Osteoblast (primary cell): ENCODE data around the gene BDH1. TPM values are rescaled to one million over a fixed set of nuclear protein-coding genes. Genes with fewer than 3 reads are reported as not detected.

Source experiments
- DNase-seq: peaks from one replicate; pipeline ENCODE4 v3.0.0; 2011; ENCODE audit warnings: low spot score, mixed read lengths; ENCODE audit not compliant: insufficient read length; ENCODE audit errors: missing footprints
- H2AFZ ChIP-seq: 2 replicates; pipeline ENCODE4 v1.6.0; 2011; ENCODE audit warnings: mild to moderate bottlenecking, low read length
- H3K27ac ChIP-seq: 2 replicates; pipeline ENCODE4 v1.5.1; 2011; ENCODE audit warnings: mild to moderate bottlenecking, low read depth, low read length, moderate library complexity
- H3K27me3 ChIP-seq: 2 replicates; pipeline ENCODE4 v1.6.0; 2012; ENCODE audit warnings: mild to moderate bottlenecking, control low read depth, inconsistent platforms, low read length, moderate library complexity; ENCODE audit not compliant: insufficient read depth
- H3K36me3 ChIP-seq: 2 replicates; pipeline ENCODE4 v1.5.1; 2011; ENCODE audit warnings: mild to moderate bottlenecking, low read length, control low read depth, moderate library complexity; ENCODE audit not compliant: insufficient read depth
- H3K4me1 ChIP-seq: 2 replicates; pipeline ENCODE4 v1.5.1; 2011; ENCODE audit warnings: mild to moderate bottlenecking, low read length, control low read depth, moderate library complexity; ENCODE audit not compliant: insufficient read depth
- H3K4me2 ChIP-seq: 2 replicates; pipeline ENCODE4 v1.6.0; 2011; ENCODE audit warnings: mild to moderate bottlenecking, low read length; ENCODE audit not compliant: insufficient read depth
- H3K4me3 ChIP-seq: fragments of 200-600 bp; sonication (generic); 3 replicates; pipeline ENCODE4 v1.5.1; 2012; ENCODE audit warnings: mild to moderate bottlenecking, low read length, inconsistent platforms; ENCODE audit not compliant: insufficient read depth
- H3K79me2 ChIP-seq: 2 replicates; pipeline ENCODE4 v1.6.0; 2012; ENCODE audit warnings: mild to moderate bottlenecking, low read length, control low read depth, inconsistent platforms; ENCODE audit not compliant: insufficient read depth
- H3K9me3 ChIP-seq: 2 replicates; pipeline ENCODE4 v1.5.1; 2011; ENCODE audit warnings: low read depth, low read length, control low read depth
- H4K20me1 ChIP-seq: 2 replicates; pipeline ENCODE4 v1.6.0; 2012; ENCODE audit warnings: mild to moderate bottlenecking, low read length, control low read depth; ENCODE audit not compliant: insufficient read depth
- CTCF ChIP-seq: IDR thresholded peaks from 2 replicates; pipeline ENCODE4 v1.5.1; 2011; ENCODE audit warnings: mild to moderate bottlenecking, low read depth, low read length, moderate library complexity; ENCODE audit errors: extremely low read depth
- total RNA-seq: library from RNA; depleted of rRNA; stranded (reverse); fragments of >200 nt; gene quantifications from 2 replicates; pipeline ENCODE4 v1.2.3, GENCODE V29; 2012

Gene BDH1
- total RNA-seq, 1 donor: 5.8 TPM

DNA sequence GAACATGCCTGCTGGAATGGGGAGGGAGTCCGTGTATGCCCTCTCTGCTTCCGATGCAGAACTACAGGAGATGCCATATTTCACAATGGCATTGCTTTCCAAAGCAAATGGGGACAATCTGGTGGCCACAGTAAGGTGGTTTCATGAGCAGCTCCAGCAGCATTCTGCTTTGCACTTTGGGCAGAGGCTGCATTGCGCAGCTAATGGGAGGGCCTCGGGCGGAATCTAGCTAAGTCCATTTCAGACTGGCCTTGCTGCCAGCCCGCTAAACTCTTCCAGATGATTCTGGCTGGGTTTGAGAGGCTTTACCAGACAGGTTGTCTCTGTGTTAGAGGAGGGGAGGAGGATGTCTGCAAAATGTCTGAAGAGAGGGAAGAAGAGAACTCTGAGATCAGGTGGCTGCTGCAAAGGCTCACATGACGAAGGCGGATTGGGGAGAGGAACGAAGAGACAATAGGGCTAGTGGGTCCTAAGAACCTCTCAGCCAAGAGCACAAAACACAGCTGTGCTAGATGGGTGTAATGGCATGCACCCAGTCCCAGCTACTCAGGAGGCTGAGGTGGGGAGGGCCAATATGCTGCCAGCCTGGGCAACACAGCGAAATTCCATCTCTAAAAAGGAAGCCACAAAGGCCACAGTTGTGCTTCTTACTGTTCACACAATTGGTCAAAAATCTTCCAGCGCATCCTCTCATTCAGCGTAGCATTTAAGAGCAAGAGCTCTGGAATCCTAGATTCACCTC, 63.7 kb downstream of the BDH1 start:
- no peak for DNase-seq
- Histone ChIP-seq H3K27ac (no peak overlapping the region), H3K36me3 (no peaks in the 10 kb centered on the region), H3K4me1 (peaks cover 53% of the 10 kb centered on the region), H3K79me2 (no peaks in the 10 kb centered on the region), H4K20me1 (no peaks in the 10 kb centered on the region), H3K4me3 (no peak overlapping the region), H3K27me3 (no peaks in the 10 kb centered on the region), H3K9me3 (no peaks in the 10 kb centered on the region), H2AFZ (no peak overlapping the region), H3K4me2 (no peak overlapping the region)
- TF ChIP-seq CTCF: no peak

DNA sequence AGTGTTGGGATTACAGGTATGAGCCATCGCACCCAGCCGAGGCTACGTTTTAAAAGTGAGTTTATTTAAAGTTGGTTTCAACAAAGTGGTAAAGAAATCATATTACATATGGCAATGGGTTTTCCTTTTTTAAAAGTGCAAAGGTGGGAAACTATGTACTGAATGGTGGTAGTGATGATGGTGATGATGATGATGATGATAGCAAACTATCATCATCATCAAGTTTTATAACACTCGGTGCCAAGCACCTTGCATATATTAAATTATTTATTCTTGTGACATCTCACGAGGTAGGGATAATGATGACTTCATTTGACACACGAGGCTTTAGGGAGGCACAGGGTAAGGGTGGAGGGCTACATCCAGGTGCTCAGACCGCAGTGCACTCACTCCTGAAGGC, 64.3 kb downstream of the BDH1 start:
- TF ChIP-seq CTCF: no peak
- H3K9me3 ChIP-seq: no peaks in the 10 kb centered on the region
- H3K27me3 ChIP-seq: no peaks in the 10 kb centered on the region
- H3K36me3 ChIP-seq: no peaks in the 10 kb centered on the region
- no peak for DNase-seq
- no peak overlapping the region for H2AFZ ChIP-seq
- H3K4me2 ChIP-seq: no peak overlapping the region
- peaks cover 48% of the 10 kb centered on the region for H3K4me1 ChIP-seq
- no peak overlapping the region for H3K4me3 ChIP-seq
- H3K79me2 ChIP-seq: no peaks in the 10 kb centered on the region
- no peaks in the 10 kb centered on the region for H4K20me1 ChIP-seq
- H3K27ac ChIP-seq: no peak overlapping the region

GRCh38 chr3:197490098-197491058, 65.4 kb downstream of the BDH1 start:
- Histone ChIP-seq H3K4me1 (peaks cover 38% of the 10 kb centered on the region), H3K9me3 (no peaks in the 10 kb centered on the region), H3K4me2 (peak overlapping the region; percentile 21), H3K4me3 (no peak overlapping the region), H3K79me2 (no peaks in the 10 kb centered on the region), H3K36me3 (no peaks in the 10 kb centered on the region), H3K27me3 (no peaks in the 10 kb centered on the region), H4K20me1 (no peaks in the 10 kb centered on the region), H2AFZ (peak overlapping the region; percentile 51), H3K27ac (peak overlapping the region; percentile 62)
- TF ChIP-seq CTCF: no peak
- DNase-seq: peak; percentile 84

GRCh38 chr3:197487911-197488391, 67.8 kb downstream of the BDH1 start:
- peak; percentile 96 for DNase-seq
- H3K4me1 ChIP-seq: peaks cover 38% of the 10 kb centered on the region
- no peak overlapping the region for H3K4me3 ChIP-seq

More at GRCh38 chr3:197487911-197488391, 67.8 kb downstream of the BDH1 start:
- H3K27me3 ChIP-seq: no peaks in the 10 kb centered on the region
- peak overlapping the region; percentile 9 for H3K4me2 ChIP-seq
- no peak overlapping the region for H2AFZ ChIP-seq
- H3K9me3 ChIP-seq: no peaks in the 10 kb centered on the region
- H3K79me2 ChIP-seq: no peaks in the 10 kb centered on the region
- H4K20me1 ChIP-seq: no peaks in the 10 kb centered on the region
- H3K36me3 ChIP-seq: no peaks in the 10 kb centered on the region
- no peak for TF ChIP-seq CTCF
- peak overlapping the region; percentile 93 for H3K27ac ChIP-seq
